DND-41 (cell line): ENCODE results near the gene MAST4.

ENCODE experiments used
- ATAC-seq: fragments of 200-7000 bp; cut with Tn5 transposase; 3 replicates; pipeline ENCODE4 v1.9.1; 2021; ENCODE audit warnings: low read depth; ENCODE audit not compliant: insufficient read depth
- DNase-seq: peaks from one replicate; pipeline ENCODE4 v3.0.0-alpha.2; 2020
- H2AFZ ChIP-seq: 2 replicates; pipeline ENCODE4 v1.6.0; 2012; ENCODE audit warnings: low read depth, low read length
- H3K27ac ChIP-seq: 2 replicates; pipeline ENCODE4 v1.5.1; 2012; ENCODE audit warnings: low read length, inconsistent platforms
- H3K27me3 ChIP-seq: fragments of 200-600 bp; sonication (generic); 2 replicates; pipeline ENCODE4 v1.6.0; 2012; ENCODE audit warnings: low read length, mild to moderate bottlenecking, inconsistent platforms; ENCODE audit not compliant: insufficient read depth, poor library complexity
- H3K36me3 ChIP-seq: 2 replicates; pipeline ENCODE4 v1.5.1; 2012; ENCODE audit warnings: low read length, inconsistent platforms; ENCODE audit not compliant: insufficient read depth
- H3K4me1 ChIP-seq: 2 replicates; pipeline ENCODE4 v1.5.1; 2012; ENCODE audit warnings: mild to moderate bottlenecking, low read length; ENCODE audit not compliant: insufficient read depth
- H3K4me2 ChIP-seq: 2 replicates; pipeline ENCODE4 v1.6.0; 2012; ENCODE audit warnings: mild to moderate bottlenecking, moderate library complexity, low read length, inconsistent platforms; ENCODE audit not compliant: insufficient read depth
- H3K4me3 ChIP-seq, 2 experiments: fragments of 200-600 bp in 1 of 2; shearing (Covaris generic) in 1 of 2; 2 replicates each; pipeline ENCODE4 v1.5.1; 2012 to 2016; ENCODE audit warnings: inconsistent platforms in 2 of 2, low read length in 2 of 2, mild to moderate bottlenecking in 2 of 2, low read depth in 1 of 2, moderate library complexity in 1 of 2
- H3K79me2 ChIP-seq: 2 replicates; pipeline ENCODE4 v1.6.0; 2012; ENCODE audit warnings: low read length, inconsistent platforms; ENCODE audit not compliant: insufficient read depth
- H3K9ac ChIP-seq: 2 replicates; pipeline ENCODE4 v1.6.0; 2012; ENCODE audit warnings: low read depth, mild to moderate bottlenecking, inconsistent platforms, low read length, moderate library complexity
- H3K9me3 ChIP-seq: 2 replicates; pipeline ENCODE4 v1.5.1; 2012; ENCODE audit warnings: low read length, moderate library complexity, mild to moderate bottlenecking, inconsistent platforms; ENCODE audit not compliant: insufficient read depth, severe bottlenecking
- H4K20me1 ChIP-seq: 2 replicates; pipeline ENCODE4 v1.6.0; 2012; ENCODE audit warnings: low read length; ENCODE audit not compliant: insufficient read depth
- CTCF ChIP-seq: IDR thresholded peaks from 2 replicates; pipeline ENCODE4 v1.5.1; 2012; ENCODE audit warnings: borderline replicate concordance, low read length, moderate library complexity, mild to moderate bottlenecking; ENCODE audit not compliant: poor library complexity, severe bottlenecking; ENCODE audit errors: extremely low read depth
- EZH2 ChIP-seq: IDR thresholded peaks from 3 replicates; pipeline ENCODE4 v1.6.1; 2012; ENCODE audit warnings: borderline replicate concordance, low read depth, mild to moderate bottlenecking, moderate library complexity, low read length, inconsistent platforms; ENCODE audit not compliant: severe bottlenecking

The MAST4 gene

GRCh38 chr5:67090593-67090992 is 494.4 kb downstream of the MAST4 start:
- Histone ChIP-seq H3K9ac (no peak overlapping the region), H3K4me3 (no peak overlapping the region), H4K20me1 (no peaks in the 10 kb centered on the region), H3K4me1 (no peaks in the 10 kb centered on the region), H2AFZ (no peak overlapping the region), H3K4me2 (no peak overlapping the region), H3K27ac (no peak overlapping the region), H3K27me3 (no peaks in the 10 kb centered on the region), H3K9me3 (no peaks in the 10 kb centered on the region), H3K79me2 (no peaks in the 10 kb centered on the region), H3K36me3 (peaks cover 5% of the 10 kb centered on the region; the same call in 1 of the 2 replicates)
- TF ChIP-seq CTCF (no peak), EZH2 (no peak)
- DNase-seq: no peak
- no peak for ATAC-seq

- H3K9me3 ChIP-seq: no peaks in the 10 kb centered on the region
- H3K79me2 ChIP-seq: no peaks in the 10 kb centered on the region
- TF ChIP-seq EZH2 (no peak), CTCF (no peak)
- H3K36me3 ChIP-seq: peaks cover 5% of the 10 kb centered on the region; the same call in 1 of the 2 replicates
- no peak overlapping the region for H3K9ac ChIP-seq
- ATAC-seq (no peak), DNase-seq (no peak)
- H3K4me3 ChIP-seq: no peak overlapping the region
- no peak overlapping the region for H3K4me2 ChIP-seq
- no peak overlapping the region for H2AFZ ChIP-seq
- H3K27ac ChIP-seq: no peak overlapping the region
- no peaks in the 10 kb centered on the region for H4K20me1 ChIP-seq
- no peaks in the 10 kb centered on the region for H3K27me3 ChIP-seq
- no peaks in the 10 kb centered on the region for H3K4me1 ChIP-seq
Measured at GRCh38 chr5:67092535-67092934, 496.3 kb downstream of the MAST4 start.

- no peaks in the 10 kb centered on the region for H3K27me3 ChIP-seq
- no peak overlapping the region for H3K4me3 ChIP-seq
- TF ChIP-seq CTCF: no peak
- no peaks in the 10 kb centered on the region for H3K9me3 ChIP-seq
- no peak overlapping the region for H3K9ac ChIP-seq
- no peaks in the 10 kb centered on the region for H3K4me1 ChIP-seq
- DNase-seq (no peak), ATAC-seq (no peak)
- no peak overlapping the region for H3K27ac ChIP-seq
- no peak overlapping the region for H2AFZ ChIP-seq
- H3K4me2 ChIP-seq: no peak overlapping the region
- H3K36me3 ChIP-seq: peaks cover 5% of the 10 kb centered on the region; the same call in 1 of the 2 replicates
- H3K79me2 ChIP-seq: no peaks in the 10 kb centered on the region
- H4K20me1 ChIP-seq: no peaks in the 10 kb centered on the region
Measured at GRCh38 chr5:67093279-67093678, 497.1 kb downstream of the MAST4 start.

- no peak for DNase-seq
- no peak overlapping the region for H3K27ac ChIP-seq
Measured at GRCh38 chr5:67094476-67095300, 498.5 kb downstream of the MAST4 start.

More at GRCh38 chr5:67094476-67095300, 498.5 kb downstream of the MAST4 start:
- Histone ChIP-seq H3K9ac (no peak overlapping the region), H3K4me1 (no peaks in the 10 kb centered on the region), H3K27me3 (no peaks in the 10 kb centered on the region), H3K4me3 (no peak overlapping the region), H3K79me2 (no peaks in the 10 kb centered on the region), H3K4me2 (no peak overlapping the region), H4K20me1 (no peaks in the 10 kb centered on the region), H3K36me3 (peaks cover 5% of the 10 kb centered on the region; the same call in 1 of the 2 replicates), H3K9me3 (no peaks in the 10 kb centered on the region), H2AFZ (no peak overlapping the region)
- TF ChIP-seq CTCF: no peak
- no peak for TF ChIP-seq EZH2
- no peak for ATAC-seq
